Stimulated activated CD8-positive, alpha-beta memory T cell treated with anti-CD3 and anti-CD28 coated beads, Interleukin-4, amount 100 ng/mL, for 1 hour (primary cell): Measurements from ENCODE around the gene SC5D.

ENCODE experiments used
- DNase-seq, 2 donors: peaks; one replicate each; pipeline ENCODE4 v3.0.0-alpha.2; 2020; ENCODE audit warnings: low read depth in 2 of 2, low spot score in 1 of 2

The SC5D gene

DNA sequence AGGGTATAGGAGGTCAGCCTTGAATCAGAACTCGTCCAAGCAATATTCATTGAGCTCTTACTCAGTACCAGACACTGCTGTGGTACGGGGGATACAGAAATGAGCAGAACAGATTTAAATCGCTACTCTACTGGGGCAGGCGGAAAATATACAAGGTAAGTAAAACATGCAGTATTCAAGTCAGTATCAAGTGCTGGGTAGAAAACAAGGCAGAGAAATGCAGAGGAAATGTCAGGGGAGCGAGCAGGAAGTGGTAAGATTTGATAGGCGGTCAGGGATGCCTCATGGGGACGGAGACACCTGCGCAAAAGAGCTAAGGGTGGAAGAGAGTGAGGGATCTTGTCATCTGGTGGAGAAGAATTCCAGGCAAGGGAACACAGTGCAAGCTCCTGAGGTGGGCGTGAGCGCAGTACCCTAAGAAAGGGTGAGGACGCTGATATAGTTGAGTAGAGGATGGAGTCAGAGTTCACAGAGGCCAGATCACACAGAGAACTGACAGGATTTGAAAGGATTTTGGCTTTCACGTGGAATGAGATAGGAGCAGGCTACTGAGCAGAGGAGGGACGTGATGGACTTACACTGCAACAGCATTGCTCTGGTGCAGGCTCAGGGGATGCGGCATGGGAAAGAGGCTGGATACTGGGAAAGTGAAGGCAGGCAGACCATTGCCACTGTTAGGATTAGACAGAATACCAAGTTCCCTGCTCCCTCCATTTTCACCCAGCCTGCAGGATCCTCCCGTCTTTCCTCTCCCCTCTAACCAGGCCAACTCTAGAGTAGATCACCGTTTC is 35.8 kb downstream of the SC5D start:
- DNase-seq: no peak

- no peak for DNase-seq
Observed at GRCh38 chr11:121328967-121329679, 36.6 kb downstream of the SC5D start.

- DNase-seq: no peak
Observed at GRCh38 chr11:121329781-121330395, 37.3 kb downstream of the SC5D start.

- no peak for DNase-seq
Observed at GRCh38 chr11:121330614-121331435, 38.3 kb downstream of the SC5D start.

- DNase-seq: no peak
Observed at GRCh38 chr11:121334973-121335710, 42.6 kb downstream of the SC5D start.

DNA sequence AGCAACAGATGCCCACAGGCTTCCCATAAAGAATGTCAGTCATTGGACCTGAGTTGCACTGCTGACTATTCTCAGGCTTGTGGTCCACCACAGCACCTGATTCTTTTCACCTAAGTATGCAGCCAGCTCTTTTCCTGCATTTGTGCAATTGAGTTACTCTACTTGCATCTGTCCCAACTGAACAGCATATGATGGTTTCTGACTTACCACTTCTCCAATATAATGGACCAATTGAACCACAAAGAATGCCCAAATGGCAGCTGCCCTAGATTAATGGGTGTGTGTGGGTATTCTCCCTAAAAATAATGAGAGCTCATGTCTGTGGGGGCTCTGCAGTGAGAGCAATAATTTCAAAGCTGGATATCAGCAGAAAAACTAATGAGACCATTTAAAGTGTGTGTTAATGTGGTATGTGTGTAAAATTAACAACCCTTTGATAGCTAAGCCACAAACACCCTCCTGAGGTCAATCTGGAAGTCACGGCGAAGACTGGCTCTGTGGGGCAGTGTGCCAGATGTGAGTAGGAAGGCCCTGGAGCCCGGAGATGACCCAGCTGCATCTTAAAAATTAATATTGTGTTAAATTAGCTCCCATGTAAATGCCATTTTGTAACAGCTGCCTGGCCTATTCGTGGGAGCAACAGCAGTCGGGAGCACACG is 43.8 kb downstream of the SC5D start:
- DNase-seq: no peak

DNA sequence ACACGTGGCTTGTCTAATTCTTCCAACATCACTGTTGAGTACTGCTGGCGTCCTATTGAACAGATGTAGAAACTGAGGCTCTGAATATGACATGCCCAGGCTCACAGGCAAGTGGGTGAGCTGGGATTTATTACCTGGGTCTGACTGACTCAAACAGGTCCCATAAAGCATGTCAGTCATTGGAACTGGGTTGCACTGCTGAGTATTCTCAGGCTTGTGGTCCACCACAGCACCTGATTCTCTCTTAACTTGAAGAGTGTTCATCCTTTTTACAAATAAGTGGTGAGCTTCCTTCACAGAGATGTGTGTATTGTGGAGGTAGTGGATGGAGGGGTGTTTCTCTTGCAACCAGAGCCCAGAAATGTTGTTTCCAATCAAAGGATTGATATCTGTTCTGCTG is 44.5 kb downstream of the SC5D start:
- no peak for DNase-seq

- DNase-seq: no peak
Observed at GRCh38 chr11:121337740-121338272, 45.2 kb downstream of the SC5D start.

- no peak for DNase-seq
Observed at GRCh38 chr11:121338536-121338935, 46.0 kb downstream of the SC5D start.

DNA sequence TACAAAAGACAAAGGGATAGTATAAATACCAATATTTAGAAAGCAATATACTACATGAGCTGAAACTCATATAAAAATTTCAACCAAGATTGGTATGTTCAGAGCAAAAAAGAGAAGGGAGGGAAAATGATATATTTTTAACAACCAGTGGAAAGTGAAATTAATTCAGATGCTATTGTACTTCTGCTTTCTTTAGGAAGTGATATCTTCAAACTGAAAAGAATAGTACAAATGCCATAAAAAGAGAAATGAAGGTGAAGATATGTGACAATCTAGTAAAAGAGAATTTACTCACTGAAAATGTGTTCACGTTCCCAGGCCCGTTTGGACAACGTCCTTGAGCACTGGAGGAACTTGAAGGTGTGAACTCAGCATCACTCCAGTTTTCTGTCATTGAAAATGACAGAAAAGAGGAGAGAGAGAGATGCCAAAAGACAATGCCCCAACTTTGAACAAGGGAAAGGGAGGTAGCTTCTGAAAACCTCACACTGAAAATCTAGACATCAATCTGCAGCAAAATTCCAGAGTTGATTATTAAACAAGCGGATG is 47.5 kb downstream of the SC5D start:
- no peak for DNase-seq

DNA sequence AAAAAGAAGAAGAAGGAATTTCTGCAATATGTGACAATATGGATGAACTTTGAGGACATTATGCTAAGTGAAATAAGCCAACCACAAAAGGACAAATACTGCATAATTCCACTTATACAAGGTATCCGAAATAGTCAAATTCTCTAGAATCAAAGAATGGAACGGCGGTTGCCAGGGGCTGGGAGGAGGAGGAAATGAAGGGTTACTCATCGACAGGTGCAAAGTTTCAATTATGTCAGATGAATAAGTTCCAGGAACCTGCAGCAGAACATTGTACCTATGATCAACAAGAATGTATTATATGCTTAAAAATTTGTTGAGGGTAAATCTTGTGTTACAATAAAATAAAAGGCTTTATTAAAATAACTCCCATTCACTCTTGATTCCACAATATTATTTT is 49.0 kb downstream of the SC5D start:
- no peak for DNase-seq

GRCh38 chr11:121344824-121345223 is 52.3 kb downstream of the SC5D start:
- DNase-seq: no peak

DNA sequence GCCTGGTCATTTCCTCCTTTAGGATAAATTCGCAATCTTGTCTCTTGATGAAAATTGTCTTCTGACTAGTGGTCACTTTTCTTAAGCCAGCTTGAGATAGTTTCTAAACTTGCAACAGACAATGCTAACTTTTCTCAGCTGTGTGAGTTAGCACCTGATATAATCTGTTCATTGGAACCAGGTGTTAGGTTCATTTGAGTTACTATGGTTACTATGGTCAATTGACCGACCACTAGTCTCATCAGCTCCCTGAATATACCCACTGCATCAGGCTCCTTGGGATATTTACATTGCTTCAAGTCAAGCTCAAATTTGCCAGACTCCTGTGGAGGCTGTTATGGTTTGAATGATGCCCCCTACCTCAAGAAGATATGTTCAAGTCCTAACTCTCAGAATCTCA is 54.5 kb downstream of the SC5D start:
- no peak for DNase-seq

DNA sequence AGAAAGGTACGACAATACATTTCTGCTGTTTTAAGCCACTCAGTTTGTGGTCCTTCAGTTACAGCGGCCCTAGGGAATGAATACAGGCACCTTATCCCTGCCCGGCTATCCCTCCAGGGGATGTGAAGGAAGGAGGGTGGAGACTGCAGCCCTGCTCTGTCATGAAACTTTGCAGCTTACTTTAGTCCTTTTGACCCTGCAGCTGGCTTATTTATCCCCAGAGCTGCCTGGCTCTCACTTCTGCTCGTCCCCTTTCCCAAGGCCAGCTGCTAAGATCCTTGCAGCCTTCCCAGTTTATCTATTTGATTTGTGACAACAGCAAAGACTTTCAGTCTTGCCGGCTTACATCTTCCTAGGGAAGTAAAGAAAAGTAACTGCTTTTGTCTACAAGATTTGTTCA is 55.2 kb downstream of the SC5D start:
- no peak for DNase-seq

DNA sequence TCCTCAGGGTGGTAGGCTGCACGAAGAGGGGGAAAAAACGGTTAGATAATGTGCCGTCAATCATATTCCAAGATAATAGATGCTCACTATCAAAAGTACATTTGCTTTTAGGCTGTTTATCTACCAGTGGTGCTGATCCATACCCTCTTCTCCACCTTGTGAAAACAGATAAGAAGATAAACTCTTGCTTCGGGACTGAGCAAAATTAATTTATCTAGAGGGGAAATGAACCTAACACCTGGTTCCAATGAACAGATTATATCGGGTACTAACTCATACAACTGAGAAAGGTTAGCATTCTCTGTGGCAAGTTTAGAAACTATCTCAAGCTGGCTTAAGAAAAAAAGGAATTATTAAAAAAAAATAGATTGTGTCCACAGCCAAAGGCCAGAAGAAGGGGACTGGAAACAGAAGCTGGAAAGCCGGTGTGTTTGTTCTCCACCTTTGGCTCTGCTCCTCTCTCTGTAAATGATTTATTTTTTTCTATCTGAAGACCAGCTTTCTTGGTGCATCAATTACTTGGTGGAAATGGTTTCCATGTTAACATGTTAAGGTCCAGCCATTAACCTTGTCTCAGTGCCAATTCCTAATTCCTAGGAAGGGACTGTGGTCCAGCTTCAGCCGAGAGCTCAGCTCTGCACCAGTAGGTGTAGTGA is 55.8 kb downstream of the SC5D start:
- DNase-seq: no peak

DNA sequence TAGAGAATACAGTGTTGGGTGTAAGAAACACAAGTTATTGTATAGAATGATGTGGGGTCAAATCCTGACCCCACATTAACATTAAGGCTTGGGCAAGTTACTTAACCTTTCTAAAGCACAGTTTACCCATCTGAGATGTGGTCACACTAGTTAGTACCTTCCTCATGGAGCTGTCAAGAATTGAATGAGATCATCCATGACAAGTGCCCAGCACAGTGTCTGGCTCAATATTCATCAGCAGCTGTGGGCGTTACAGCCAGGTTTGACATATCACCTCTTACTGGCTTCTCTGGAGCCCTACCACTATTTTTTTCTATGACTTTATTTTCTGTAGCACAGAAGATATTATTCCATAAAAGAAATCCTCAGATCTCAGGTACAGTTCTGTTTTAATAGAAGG is 57.2 kb downstream of the SC5D start:
- DNase-seq: no peak

DNA sequence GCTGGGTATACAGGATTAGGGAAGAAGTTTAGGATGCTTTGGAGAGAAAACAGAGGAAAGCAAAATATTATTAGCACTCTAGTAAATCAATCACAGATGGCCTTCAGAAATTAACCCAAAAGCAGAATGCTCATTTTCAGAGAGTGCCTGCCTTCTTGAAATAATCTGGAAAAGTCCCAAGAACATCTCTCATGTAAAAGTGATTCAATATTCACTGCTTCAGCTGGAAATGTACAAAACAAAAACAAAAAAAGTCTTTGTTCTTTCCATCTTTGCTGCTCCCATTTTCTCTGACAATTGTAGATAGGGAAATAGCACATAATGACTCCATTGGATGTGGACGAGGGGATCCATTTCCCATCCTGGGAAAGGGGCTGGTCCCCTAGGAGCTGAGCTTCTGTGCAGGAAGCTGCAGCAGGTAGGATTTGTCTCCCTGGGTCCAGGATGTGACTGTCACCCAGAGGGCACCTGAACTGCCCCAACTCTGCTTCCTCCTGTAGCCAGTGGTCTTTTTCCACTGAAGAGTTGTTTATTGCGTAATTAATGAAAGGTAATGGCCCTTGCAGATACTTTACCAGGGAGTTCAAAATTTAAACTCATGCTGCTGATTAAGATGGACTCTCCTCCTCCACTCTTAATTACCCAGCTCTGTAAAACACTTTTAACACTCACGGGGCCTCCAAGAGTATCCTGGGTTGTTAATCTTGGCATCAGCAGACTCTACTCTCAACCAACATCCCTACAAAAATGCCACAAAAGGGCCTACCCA is 57.9 kb downstream of the SC5D start:
- no peak for DNase-seq

- DNase-seq: no peak
Observed at GRCh38 chr11:121351083-121351630, 58.6 kb downstream of the SC5D start.
